Astrocyte of the cerebellum (primary cell): Measurements from ENCODE around the gene GSG1L.

ENCODE experiments used
- DNase-seq: peaks from one replicate; pipeline ENCODE4 v3.0.0-alpha.2; 2011; ENCODE audit warnings: low read depth
- H3K4me3 ChIP-seq: 2 replicates; pipeline ENCODE4 v1.5.1; 2011; ENCODE audit warnings: mild to moderate bottlenecking, low read depth, low read length, moderate library complexity
- in situ Hi-C: cut with HindIII; loops from 2 replicates; pipeline ENCODE4 v1.10.0; 2017; ENCODE audit warnings: low sequenced_read_pairs
- TF ChIP-seq, protein P1 (sequence below): IDR thresholded peaks from 2 replicates; pipeline ENCODE4 v1.5.1; 2012; ENCODE audit warnings: low read length, low read depth, moderate library complexity, mild to moderate bottlenecking; ENCODE audit errors: missing control alignments

GSG1L gene

GRCh38 chr16:27954191-27954590 lies 109.3 kb downstream of the GSG1L start:
- no peak for DNase-seq
- H3K4me3 ChIP-seq, result no peak overlapping the region
- in situ Hi-C loops, result no loop called here
- TF ChIP-seq, protein P1, sequence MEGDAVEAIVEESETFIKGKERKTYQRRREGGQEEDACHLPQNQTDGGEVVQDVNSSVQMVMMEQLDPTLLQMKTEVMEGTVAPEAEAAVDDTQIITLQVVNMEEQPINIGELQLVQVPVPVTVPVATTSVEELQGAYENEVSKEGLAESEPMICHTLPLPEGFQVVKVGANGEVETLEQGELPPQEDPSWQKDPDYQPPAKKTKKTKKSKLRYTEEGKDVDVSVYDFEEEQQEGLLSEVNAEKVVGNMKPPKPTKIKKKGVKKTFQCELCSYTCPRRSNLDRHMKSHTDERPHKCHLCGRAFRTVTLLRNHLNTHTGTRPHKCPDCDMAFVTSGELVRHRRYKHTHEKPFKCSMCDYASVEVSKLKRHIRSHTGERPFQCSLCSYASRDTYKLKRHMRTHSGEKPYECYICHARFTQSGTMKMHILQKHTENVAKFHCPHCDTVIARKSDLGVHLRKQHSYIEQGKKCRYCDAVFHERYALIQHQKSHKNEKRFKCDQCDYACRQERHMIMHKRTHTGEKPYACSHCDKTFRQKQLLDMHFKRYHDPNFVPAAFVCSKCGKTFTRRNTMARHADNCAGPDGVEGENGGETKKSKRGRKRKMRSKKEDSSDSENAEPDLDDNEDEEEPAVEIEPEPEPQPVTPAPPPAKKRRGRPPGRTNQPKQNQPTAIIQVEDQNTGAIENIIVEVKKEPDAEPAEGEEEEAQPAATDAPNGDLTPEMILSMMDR, result no peak

- in situ Hi-C loops, result no loop called here
- no peak for DNase-seq
- no peak overlapping the region for H3K4me3 ChIP-seq
- TF ChIP-seq, protein P1, result no peak
Observed at GRCh38 chr16:27952811-27953210, 110.7 kb downstream of the GSG1L start.

DNA sequence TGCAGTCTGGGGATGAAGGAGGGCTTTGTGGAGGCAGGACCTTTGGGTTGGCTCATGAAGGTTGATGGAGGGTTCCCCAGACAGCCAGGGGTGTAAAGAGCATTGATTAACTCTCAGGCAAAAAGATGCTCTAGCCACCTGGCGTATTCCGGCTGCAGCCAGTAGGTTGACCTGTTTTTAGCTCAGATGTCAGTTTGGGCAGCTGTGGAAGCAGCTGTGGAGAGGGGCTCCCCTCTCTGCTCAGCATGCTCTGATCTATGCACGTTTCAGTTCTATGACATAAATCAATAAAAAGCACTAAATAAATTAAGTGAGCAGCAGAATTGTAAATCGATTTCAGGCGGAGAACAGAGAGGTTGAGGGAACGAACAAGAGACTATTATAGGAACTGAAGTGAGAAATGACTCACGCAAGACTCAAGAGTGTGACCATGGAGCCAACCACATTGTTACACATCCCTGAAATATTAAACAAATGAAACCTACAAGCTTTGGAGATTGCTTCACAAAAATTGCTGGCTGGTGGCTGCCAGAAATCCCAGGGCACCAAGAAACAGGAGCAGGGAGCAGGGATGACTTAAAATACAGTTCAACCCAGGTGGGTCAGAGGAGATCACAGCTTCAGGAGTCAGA lies 111.9 kb downstream of the GSG1L start:
- DNase-seq, result no peak
- in situ Hi-C loops, result no loop called here
- H3K4me3 ChIP-seq, result no peak overlapping the region
- TF ChIP-seq, protein P1, result no peak

DNA sequence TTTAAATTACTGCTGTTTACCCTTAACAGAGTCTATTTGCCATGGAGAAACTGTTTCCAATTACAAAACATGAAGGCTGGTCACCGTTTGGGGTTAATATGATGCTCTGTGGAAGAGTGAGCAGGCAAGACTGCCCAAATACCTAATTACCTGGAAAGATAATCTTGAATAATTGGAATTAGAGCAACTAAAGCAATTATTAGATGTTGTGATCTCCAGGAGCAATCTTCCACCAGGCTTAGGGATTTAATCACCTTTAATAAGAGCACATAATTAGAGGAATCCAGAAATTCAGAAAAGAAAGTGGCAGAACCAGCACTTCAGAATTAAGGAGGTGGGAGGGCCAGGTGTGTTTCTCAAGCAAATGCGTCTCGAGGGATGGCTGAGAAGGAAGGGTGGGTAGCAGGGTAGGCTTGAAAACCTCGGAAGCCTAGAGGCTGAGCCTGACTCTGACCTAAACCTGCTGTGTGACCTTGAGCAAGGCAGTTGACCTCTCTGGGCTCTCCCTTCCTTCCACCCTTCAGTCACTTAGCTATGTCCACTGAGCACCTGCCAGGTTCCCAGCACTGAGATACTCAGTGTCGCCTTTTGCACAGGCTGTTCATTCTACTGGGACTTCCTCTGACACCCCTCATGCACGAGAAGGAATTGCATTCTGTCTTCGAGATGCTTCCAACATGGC lies 113.2 kb downstream of the GSG1L start:
- in situ Hi-C loops, result no loop called here
- TF ChIP-seq, protein P1, result no peak
- DNase-seq, result no peak
- no peak overlapping the region for H3K4me3 ChIP-seq

- in situ Hi-C loops, result no loop called here
- H3K4me3 ChIP-seq, result no peak overlapping the region
- TF ChIP-seq, protein P1, result no peak
Observed at GRCh38 chr16:27947696-27948095, 115.8 kb downstream of the GSG1L start.

DNA sequence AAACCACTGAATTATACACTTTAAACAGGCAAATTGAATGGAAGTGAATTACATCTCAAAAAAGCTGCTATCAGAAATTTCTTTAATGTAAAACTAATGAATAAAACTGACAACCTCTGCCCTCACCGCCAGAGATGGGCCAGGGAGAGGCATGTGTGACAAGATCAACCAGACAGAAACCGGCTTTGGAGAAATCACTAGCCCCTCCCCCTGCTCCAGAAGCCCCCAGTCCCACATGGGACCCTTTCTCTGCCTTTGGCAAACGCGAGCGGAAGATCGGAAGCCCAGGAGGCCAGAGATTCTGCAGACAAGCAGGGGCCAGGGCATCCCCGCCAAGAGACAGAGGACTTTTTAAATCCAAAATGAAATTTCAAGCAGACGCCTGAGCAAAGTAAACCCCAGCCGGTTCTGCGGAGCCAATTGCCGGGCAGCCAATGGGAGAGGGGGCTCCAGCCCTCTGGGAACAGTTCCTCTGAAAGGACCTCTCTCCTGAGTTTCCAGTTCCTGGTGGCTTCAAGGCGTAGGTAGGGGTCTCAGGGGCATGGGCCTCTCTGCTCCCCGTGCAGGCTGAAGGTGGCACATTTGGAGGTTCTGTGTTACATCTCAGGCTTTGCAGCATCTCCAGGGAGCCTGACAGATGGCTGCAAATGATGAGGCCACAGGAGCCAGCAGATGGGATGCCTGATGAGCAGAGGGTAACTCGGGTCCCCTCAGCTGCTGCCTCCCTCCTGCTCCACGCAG lies 118.1 kb downstream of the GSG1L start:
- TF ChIP-seq, protein P1, result no peak
- H3K4me3 ChIP-seq, result no peak overlapping the region
- DNase-seq, result no peak
- in situ Hi-C loops, result no loop called here

More at GRCh38 chr16:27947696-27948095, 115.8 kb downstream of the GSG1L start:
- DNase-seq, result no peak
